ENCODE data around the gene ZNF576. TPM values are rescaled to one million over a fixed set of nuclear protein-coding genes. Genes with fewer than 3 reads are reported as not detected.

ZNF576 gene
- total and polyA plus RNA-seq, 4 donors: 6.9 to 14.9 (median 10.9) TPM

- H3K9me3 ChIP-seq (ENCODE audit: control insufficient read depth in 4 of 4, low read length in 3 of 4): no peaks in the 10 kb centered on the region
- TF ChIP-seq JUND (IDR thresholded peaks at IDR 0.05): no peak
- no peak for TF ChIP-seq ZBTB33 (IDR thresholded peaks at IDR 0.05)
- TF ChIP-seq ATF3 (IDR thresholded peaks at IDR 0.05): no peak
- TF ChIP-seq NR2F2 (IDR thresholded peaks at IDR 0.05): no peak
- TF ChIP-seq HNF4G (IDR thresholded peaks at IDR 0.05): no peak
- TF ChIP-seq REST (IDR thresholded peaks at IDR 0.05): no peak
- TF ChIP-seq MAX (IDR thresholded peaks at IDR 0.05): no peak
- no peak for TF ChIP-seq HNF4A (conservative IDR thresholded peaks at IDR 0.05)
- no peak for TF ChIP-seq YY1 (IDR thresholded peaks at IDR 0.05)
- TF ChIP-seq SP1 (IDR thresholded peaks at IDR 0.05): no peak
- no peak for TF ChIP-seq RAD21 (IDR thresholded peaks at IDR 0.05)
- TF ChIP-seq RXRA (IDR thresholded peaks at IDR 0.05): no peak
- TF ChIP-seq TAF1 (conservative IDR thresholded peaks at IDR 0.05): no peak
- TF ChIP-seq FOXA2 (IDR thresholded peaks at IDR 0.05): no peak
- no peak for TF ChIP-seq GABPA (IDR thresholded peaks at IDR 0.05 in 1 of 2, conservative IDR thresholded peaks at IDR 0.05 in 1 of 2)
- TF ChIP-seq FOXA1 (IDR thresholded peaks at IDR 0.05): no peak
- no peak for TF ChIP-seq EGR1 (IDR thresholded peaks at IDR 0.05; ENCODE audit: low read depth in 2 of 2)
- TF ChIP-seq CTCF (IDR thresholded peaks at IDR 0.05; ENCODE audit: low read depth, low read length, missing input control): no peak
- H3K4me3 ChIP-seq (ENCODE audit: low read depth in 1 of 3, low read length in 3 of 3): no peak overlapping the region
- H3K27ac ChIP-seq (ENCODE audit: low read depth in 1 of 2, low read length in 2 of 2): no peak overlapping the region
- no peak for DNase-seq (ENCODE audit: low spot score)
- WGBS: 92% methylated on average over 2 of the region's 2 CpGs
- no peaks in the 10 kb centered on the region for H3K4me1 ChIP-seq (ENCODE audit: control insufficient read depth in 4 of 4, insufficient read depth in 4 of 4, low read length in 3 of 4)
- no peak overlapping the region for H3K9ac ChIP-seq (ENCODE audit: low read depth in 1 of 2, low read length in 2 of 2)
- no peaks in the 10 kb centered on the region for H3K27me3 ChIP-seq (ENCODE audit: control insufficient read depth in 4 of 4, insufficient read depth in 4 of 4, low read length in 3 of 4)
- peaks cover 8 to 35% (median 16%) of the 10 kb centered on the region in 4 donors for H3K36me3 ChIP-seq (ENCODE audit: control insufficient read depth in 4 of 4, insufficient read depth in 3 of 4, low read depth in 1 of 4, low read length in 3 of 4)
Measured at GRCh38 chr19:43548706-43549105, 47.7 kb upstream of the ZNF576 start.
